IMR-90 (cell line): ENCODE data around the gene CCDC102B. TPM values are rescaled to one million over a fixed set of nuclear protein-coding genes. Genes with fewer than 3 reads are reported as not detected.

Source experiments
- ATAC-seq: fragments of 200-7000 bp; cut with Tn5 transposase; 2 replicates; pipeline ENCODE4 v1.9.1; 2020; ENCODE audit warnings: low read depth, mild to moderate bottlenecking, moderate library complexity
- BruUV-seq: library from RNA; stranded (reverse); fragments of 400-500 nt; replicated peaks from 2 replicates; lab custom pipeline; 2021; lab: Mats Ljungman, UMichigan
- CTCF ChIA-PET: fragments of 300-600 bp; formaldehyde crosslinking; extraction: SDS; loops from one replicate; lab custom pipeline; 2021; ENCODE audit warnings: antibody characterized with exemption; lab: Yijun Ruan, JAX
- POLR2A ChIA-PET: fragments of 300-600 bp; sonication (Branson Sonifier 250); formaldehyde crosslinking; loops from one replicate; lab custom pipeline; 2022; ENCODE audit warnings: antibody characterized with exemption; ENCODE audit not compliant: unreplicated experiment; lab: Charles Lee
- DNase-seq: peaks from one replicate; pipeline ENCODE4 v3.0.0; 2013
- H2AFZ ChIP-seq: replicated peaks from 2 replicates; pipeline ENCODE3; 2013; ENCODE audit warnings: low read length, mild to moderate bottlenecking; ENCODE audit not compliant: poor library complexity
- H2AK5ac ChIP-seq: 2 replicates; pipeline ENCODE4 v1.6.1; 2013; ENCODE audit warnings: low read depth, low read length, inconsistent platforms
- H2AK9ac ChIP-seq: replicated peaks from 2 replicates; pipeline ENCODE3; 2013; ENCODE audit warnings: mild to moderate bottlenecking, low read depth, low read length, moderate library complexity; ENCODE audit not compliant: poor library complexity
- H2BK120ac ChIP-seq: 2 replicates; pipeline ENCODE4 v1.6.1; 2013; ENCODE audit warnings: low read depth, low read length, inconsistent platforms
- H2BK15ac ChIP-seq: 3 replicates; pipeline ENCODE4 v1.6.1; 2013; ENCODE audit warnings: low read depth, low read length, inconsistent platforms
- H2BK20ac ChIP-seq: 2 replicates; pipeline ENCODE4 v1.6.1; 2013; ENCODE audit warnings: low read depth, mild to moderate bottlenecking, inconsistent platforms, low read length, moderate library complexity
- H2BK5ac ChIP-seq: 2 replicates; pipeline ENCODE4 v1.6.1; 2013; ENCODE audit warnings: mild to moderate bottlenecking, low read depth, low read length, inconsistent platforms; ENCODE audit not compliant: poor library complexity, severe bottlenecking
- H3K14ac ChIP-seq: replicated peaks from 2 replicates; pipeline ENCODE4 v1.6.1; 2013; ENCODE audit warnings: low read depth, low read length, inconsistent platforms
- H3K18ac ChIP-seq: 2 replicates; pipeline ENCODE4 v1.6.1; 2013; ENCODE audit warnings: low read depth, low read length, control low read depth
- H3K23ac ChIP-seq: 2 replicates; pipeline ENCODE4 v1.6.1; 2013; ENCODE audit warnings: low read depth, low read length, inconsistent platforms
- H3K27ac ChIP-seq: 2 replicates; pipeline ENCODE4 v1.5.1; 2013; ENCODE audit warnings: mild to moderate bottlenecking, control low read depth, low read length; ENCODE audit not compliant: insufficient read depth
- H3K27me3 ChIP-seq: 2 replicates; pipeline ENCODE4 v1.6.1; 2013; ENCODE audit warnings: low read length; ENCODE audit not compliant: control insufficient read depth, insufficient read depth
- H3K36me3 ChIP-seq: 2 replicates; pipeline ENCODE4 v1.6.1; 2013; ENCODE audit warnings: low read length, mixed read lengths; ENCODE audit not compliant: control insufficient read depth, insufficient read depth
- H3K4ac ChIP-seq: 2 replicates; pipeline ENCODE4 v1.6.1; 2013; ENCODE audit warnings: low read depth, low read length, inconsistent platforms
- H3K4me1 ChIP-seq: 2 replicates; pipeline ENCODE4 v1.6.1; 2013; ENCODE audit warnings: low read length, mixed read lengths; ENCODE audit not compliant: control insufficient read depth, insufficient read depth
- H3K4me2 ChIP-seq: 2 replicates; pipeline ENCODE4 v1.6.1; 2013; ENCODE audit warnings: low read depth, mild to moderate bottlenecking, control low read depth, low read length, moderate library complexity
- H3K4me3 ChIP-seq: 2 replicates; pipeline ENCODE4 v1.5.1; 2013; ENCODE audit warnings: low read depth, mild to moderate bottlenecking, control low read depth, low read length, moderate library complexity; ENCODE audit not compliant: insufficient read depth
- H3K56ac ChIP-seq: 2 replicates; pipeline ENCODE4 v1.6.1; 2013; ENCODE audit warnings: low read length, inconsistent platforms; ENCODE audit not compliant: insufficient read depth; ENCODE audit errors: extremely low read depth
- H3K79me1 ChIP-seq, 2 experiments: 2 replicates each; pipeline ENCODE4 v1.6.1; 2013; ENCODE audit warnings: low read length in 2 of 2, inconsistent platforms in 1 of 2, low read depth in 1 of 2
- H3K9ac ChIP-seq: 2 replicates; pipeline ENCODE4 v1.6.1; 2013; ENCODE audit warnings: low read depth, low read length, control low read depth
- H3K9me1 ChIP-seq: 2 replicates; pipeline ENCODE4 v1.6.1; 2013; ENCODE audit warnings: low read length, inconsistent platforms; ENCODE audit not compliant: insufficient read depth
- H3K9me3 ChIP-seq: 2 replicates; pipeline ENCODE4 v1.6.1; 2013; ENCODE audit warnings: low read length; ENCODE audit not compliant: control insufficient read depth, insufficient read depth
- H4K20me1 ChIP-seq: 2 replicates; pipeline ENCODE4 v1.6.1; 2013; ENCODE audit warnings: low read length, inconsistent platforms; ENCODE audit not compliant: insufficient read depth
- H4K5ac ChIP-seq: 2 replicates; pipeline ENCODE4 v1.6.1; 2013; ENCODE audit warnings: mild to moderate bottlenecking, low read depth, low read length, control low read depth
- H4K8ac ChIP-seq, 2 experiments: 2 replicates each; pipeline ENCODE4 v1.6.1; 2013; ENCODE audit warnings: low read depth in 2 of 2, low read length in 2 of 2, control low read depth in 1 of 2, inconsistent platforms in 1 of 2
- H4K91ac ChIP-seq: 2 replicates; pipeline ENCODE4 v1.6.1; 2013; ENCODE audit warnings: low read depth, low read length, inconsistent platforms; ENCODE audit not compliant: insufficient read depth
- SMC3 ChIP-seq: fragments of 150-350 bp; IDR thresholded peaks from 2 replicates; pipeline ENCODE4 v1.6.1; 2016; ENCODE audit warnings: low read depth, mild to moderate bottlenecking, antibody characterized with exemption, low read length, moderate library complexity
- WGBS, 2 experiments: methylation state at CpG; one replicate each; pipeline versions ENCODE4 v1.1.5 to v1.1.7; 2013; ENCODE audit warnings: missing lambda C conversion rate in 2 of 2; ENCODE audit not compliant: insufficient read length in 1 of 2; ENCODE audit errors: extremely low coverage in 2 of 2; 5-methylcytosine and 5-hydroxymethylcytosine counted together
- dilution Hi-C: fragments of 300-500 bp; cut with HindIII; formaldehyde crosslinking; loops from one replicate; pipeline ENCODE4 v1.14.3; 2018; ENCODE audit warnings: low sequenced_read_pairs; ENCODE audit not compliant: unreplicated experiment
- in situ Hi-C: fragments of 300-500 bp; cut with MboI; formaldehyde crosslinking; loops from 3 replicates; pipeline ENCODE4 v1.14.3; 2019; ENCODE audit warnings: low sequenced_read_pairs, inconsistent platforms, mixed read lengths
- intact Hi-C: fragments of 100-400 bp; cut with micrococcal nuclease; formaldehyde crosslinking; loops from 2 replicates; pipeline ENCODE4 v1.10.0; 2022
- polyA plus RNA-seq, 3 experiments: library from polyadenylated mRNA; depleted of rRNA; stranded (reverse); fragments of >200 nt; gene quantifications; 2 replicates each; pipeline ENCODE4 v1.2.3, GENCODE V29; 2012; ENCODE audit warnings: low replicate concordance in 1 of 3
- total RNA-seq: library from RNA; depleted of rRNA; stranded (reverse); fragments of >200 nt; gene quantifications from 2 replicates; pipeline ENCODE4 v1.2.3, GENCODE V29; 2012
- TF ChIP-seq, protein P1 (sequence below): fragments of 150-350 bp; IDR thresholded peaks from 2 replicates; pipeline ENCODE4 v1.6.1; 2017; ENCODE audit warnings: mild to moderate bottlenecking, antibody characterized with exemption, low read length, low read depth
- TF ChIP-seq, protein P2 (sequence below): fragments of 150-350 bp; IDR thresholded peaks from 2 replicates; pipeline ENCODE4 v1.6.1; 2016; ENCODE audit warnings: low read depth, mild to moderate bottlenecking, low read length, moderate library complexity, borderline replicate concordance

Gene CCDC102B
- total and polyA plus RNA-seq, 2 of the 4 experiments (the other 2 are of a cell fraction): 0.54 to 1.4 TPM

GRCh38 chr18:68830256-68831045, 32.6 kb downstream of the CCDC102B start:
- H3K79me1 ChIP-seq: no peaks in the 10 kb centered on the region
- H2BK120ac ChIP-seq: no peak overlapping the region
- no peak overlapping the region for H4K8ac ChIP-seq
- H2AFZ ChIP-seq: no peak overlapping the region
- no peaks in the 10 kb centered on the region for H4K20me1 ChIP-seq
- ChIA-PET POLR2A (no interaction called here), CTCF (no interaction called here)
- in situ Hi-C loops: no loop called here
- TF ChIP-seq, protein P1, sequence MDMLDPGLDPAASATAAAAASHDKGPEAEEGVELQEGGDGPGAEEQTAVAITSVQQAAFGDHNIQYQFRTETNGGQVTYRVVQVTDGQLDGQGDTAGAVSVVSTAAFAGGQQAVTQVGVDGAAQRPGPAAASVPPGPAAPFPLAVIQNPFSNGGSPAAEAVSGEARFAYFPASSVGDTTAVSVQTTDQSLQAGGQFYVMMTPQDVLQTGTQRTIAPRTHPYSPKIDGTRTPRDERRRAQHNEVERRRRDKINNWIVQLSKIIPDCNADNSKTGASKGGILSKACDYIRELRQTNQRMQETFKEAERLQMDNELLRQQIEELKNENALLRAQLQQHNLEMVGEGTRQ: no peak
- TF ChIP-seq, protein P2, sequence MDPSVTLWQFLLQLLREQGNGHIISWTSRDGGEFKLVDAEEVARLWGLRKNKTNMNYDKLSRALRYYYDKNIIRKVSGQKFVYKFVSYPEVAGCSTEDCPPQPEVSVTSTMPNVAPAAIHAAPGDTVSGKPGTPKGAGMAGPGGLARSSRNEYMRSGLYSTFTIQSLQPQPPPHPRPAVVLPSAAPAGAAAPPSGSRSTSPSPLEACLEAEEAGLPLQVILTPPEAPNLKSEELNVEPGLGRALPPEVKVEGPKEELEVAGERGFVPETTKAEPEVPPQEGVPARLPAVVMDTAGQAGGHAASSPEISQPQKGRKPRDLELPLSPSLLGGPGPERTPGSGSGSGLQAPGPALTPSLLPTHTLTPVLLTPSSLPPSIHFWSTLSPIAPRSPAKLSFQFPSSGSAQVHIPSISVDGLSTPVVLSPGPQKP: no peak
- TF ChIP-seq SMC3: no peak
- no peaks in the 10 kb centered on the region for H3K36me3 ChIP-seq
- H3K9me3 ChIP-seq: no peaks in the 10 kb centered on the region
- no peaks in the 10 kb centered on the region for H3K9me1 ChIP-seq
- no peak overlapping the region for H4K91ac ChIP-seq
- no peak overlapping the region for H3K14ac ChIP-seq
- dilution Hi-C loops: no loop called here
- no peak for DNase-seq
- BruUV-seq: no TSS peak
- H3K4me2 ChIP-seq: no peak overlapping the region
- intact Hi-C loops: no loop called here
- H2AK9ac ChIP-seq: no peak overlapping the region
- no peak overlapping the region for H3K4me3 ChIP-seq
- H3K9ac ChIP-seq: no peak overlapping the region
- no peak overlapping the region for H3K27ac ChIP-seq
- H2BK15ac ChIP-seq: no peak overlapping the region
- no peaks in the 10 kb centered on the region for H3K27me3 ChIP-seq
- no peak overlapping the region for H4K5ac ChIP-seq
- H3K56ac ChIP-seq: no peak overlapping the region
- H2BK20ac ChIP-seq: no peak overlapping the region
- H3K18ac ChIP-seq: no peak overlapping the region
- no peak for ATAC-seq
- WGBS, 2 experiments: no CpG with 5 or more reads among the region's 2 CpGs
- no peak overlapping the region for H2BK5ac ChIP-seq
- no peaks in the 10 kb centered on the region for H3K4me1 ChIP-seq
- H2AK5ac ChIP-seq: no peak overlapping the region
- no peak overlapping the region for H3K4ac ChIP-seq
- no peak overlapping the region for H3K23ac ChIP-seq
